ENCODE data around the gene PCDH17. TPM values are rescaled to one million over a fixed set of nuclear protein-coding genes. Genes with fewer than 3 reads are reported as not detected.

Gene PCDH17
- total RNA-seq, 1 donor from 2014 or later: 14.6 TPM

- no peak for TF ChIP-seq CTCF (conservative IDR thresholded peaks at IDR 0.05)
- peaks cover under 1% of the 10 kb centered on the region for H3K4me1 Mint-ChIP-seq
- H3K27ac Mint-ChIP-seq (ENCODE audit: unreplicated experiment): no peak overlapping the region
- H3K27me3 Mint-ChIP-seq (ENCODE audit: low read depth): no peaks in the 10 kb centered on the region
- no peak overlapping the region for H3K4me3 Mint-ChIP-seq
- no peaks in the 10 kb centered on the region for H3K9me3 Mint-ChIP-seq
- no peaks in the 10 kb centered on the region for H3K36me3 Mint-ChIP-seq (ENCODE audit: low read depth)
- DNase-seq (ENCODE audit: low read depth, low spot score): no peak
Measured at GRCh38 chr13:57716295-57716694, 84.8 kb downstream of the PCDH17 start.

GRCh38 chr13:57724486-57725272 lies 93.1 kb downstream of the PCDH17 start:
- Mint-ChIP-seq H3K36me3 (ENCODE audit: low read depth) (no peaks in the 10 kb centered on the region), H3K4me1 (peaks cover 13% of the 10 kb centered on the region), H3K9me3 (no peaks in the 10 kb centered on the region), H3K27ac (ENCODE audit: unreplicated experiment) (no peak overlapping the region), H3K4me3 (no peak overlapping the region), H3K27me3 (ENCODE audit: low read depth) (no peaks in the 10 kb centered on the region)
- DNase-seq (ENCODE audit: low read depth, low spot score): no peak
- no peak for TF ChIP-seq CTCF (conservative IDR thresholded peaks at IDR 0.05)

GRCh38 chr13:57725480-57725879 lies 93.9 kb downstream of the PCDH17 start:
- Mint-ChIP-seq H3K27me3 (ENCODE audit: low read depth) (no peaks in the 10 kb centered on the region), H3K4me1 (peaks cover 13% of the 10 kb centered on the region), H3K36me3 (ENCODE audit: low read depth) (no peaks in the 10 kb centered on the region), H3K9me3 (no peaks in the 10 kb centered on the region), H3K4me3 (no peak overlapping the region), H3K27ac (ENCODE audit: unreplicated experiment) (no peak overlapping the region)
- DNase-seq (ENCODE audit: low read depth, low spot score): no peak
- no peak for TF ChIP-seq CTCF (conservative IDR thresholded peaks at IDR 0.05)

- no peaks in the 10 kb centered on the region for H3K36me3 Mint-ChIP-seq (ENCODE audit: low read depth)
- H3K4me3 Mint-ChIP-seq: no peak overlapping the region
- no peaks in the 10 kb centered on the region for H3K27me3 Mint-ChIP-seq (ENCODE audit: low read depth)
- H3K9me3 Mint-ChIP-seq: no peaks in the 10 kb centered on the region
- TF ChIP-seq CTCF (conservative IDR thresholded peaks at IDR 0.05): no peak
- no peak overlapping the region for H3K27ac Mint-ChIP-seq (ENCODE audit: unreplicated experiment)
- peaks cover 6% of the 10 kb centered on the region for H3K4me1 Mint-ChIP-seq
- no peak for DNase-seq (ENCODE audit: low read depth, low spot score)
Measured at GRCh38 chr13:57726981-57727380, 95.4 kb downstream of the PCDH17 start.

GRCh38 chr13:57734306-57734705 lies 102.8 kb downstream of the PCDH17 start:
- H3K27ac Mint-ChIP-seq (ENCODE audit: unreplicated experiment): no peak overlapping the region

More at GRCh38 chr13:57734306-57734705, 102.8 kb downstream of the PCDH17 start:
- H3K27me3 Mint-ChIP-seq (ENCODE audit: low read depth): no peaks in the 10 kb centered on the region
- no peak overlapping the region for H3K4me3 Mint-ChIP-seq
- no peak for TF ChIP-seq CTCF (conservative IDR thresholded peaks at IDR 0.05)
- no peak for DNase-seq (ENCODE audit: low read depth, low spot score)
- H3K9me3 Mint-ChIP-seq: no peaks in the 10 kb centered on the region
- H3K36me3 Mint-ChIP-seq (ENCODE audit: low read depth): no peaks in the 10 kb centered on the region
- H3K4me1 Mint-ChIP-seq: peaks cover under 1% of the 10 kb centered on the region

Data from neural crest cell (in vitro differentiated cells).